GF-D8 (cell line): Measurements from ENCODE around the gene PPFIBP2.
"Not testable (repeated sequence)": the region's sequence is repeated elsewhere in the genome, so short reads cannot be mapped to it uniquely, and the experiment has no call there.

Experiments
- DNase-seq: peaks from one replicate; lab custom pipeline; 2025; lab: John Stamatoyannopoulos, UW

PPFIBP2 gene

DNA sequence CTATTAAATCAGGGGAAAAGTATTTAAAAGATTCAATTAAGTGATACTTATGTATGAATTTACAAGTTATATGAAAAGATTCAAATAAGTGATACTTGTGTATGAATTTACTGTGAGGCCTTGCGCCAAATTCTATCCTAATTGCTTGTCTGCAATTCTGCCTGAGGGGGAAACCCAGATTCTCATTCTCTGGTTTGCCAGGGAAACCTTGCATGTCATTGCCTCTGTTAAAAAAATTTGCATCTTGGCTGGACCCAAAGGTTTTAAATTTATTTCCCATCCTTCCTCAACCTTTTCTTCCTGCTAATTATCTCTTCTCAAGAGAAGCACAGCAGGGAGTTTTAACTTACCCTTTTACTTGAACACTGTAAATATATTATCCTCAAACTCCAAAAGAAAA is 14.7 kb upstream of the PPFIBP2 start:
- DNase-seq: no peak

DNA sequence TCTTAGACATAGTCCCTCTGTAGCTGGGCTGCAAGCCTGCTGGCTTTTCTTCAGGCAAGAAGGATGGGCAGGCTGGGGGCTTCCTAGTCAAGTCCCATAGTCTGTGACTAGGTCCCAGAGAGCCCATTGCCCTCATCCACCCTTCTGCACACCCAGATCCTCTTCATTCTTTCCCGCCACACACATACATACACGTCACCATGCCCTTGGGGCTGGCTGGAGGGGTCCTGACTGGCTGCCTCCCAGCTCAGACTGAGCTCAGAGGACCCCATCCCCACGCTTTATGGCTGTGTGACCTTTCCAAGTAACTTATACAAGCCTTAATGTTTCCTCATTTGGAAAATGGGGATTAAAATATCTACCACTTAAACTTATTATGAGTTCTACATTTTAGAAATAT is 13.5 kb upstream of the PPFIBP2 start:
- no peak for DNase-seq

DNA sequence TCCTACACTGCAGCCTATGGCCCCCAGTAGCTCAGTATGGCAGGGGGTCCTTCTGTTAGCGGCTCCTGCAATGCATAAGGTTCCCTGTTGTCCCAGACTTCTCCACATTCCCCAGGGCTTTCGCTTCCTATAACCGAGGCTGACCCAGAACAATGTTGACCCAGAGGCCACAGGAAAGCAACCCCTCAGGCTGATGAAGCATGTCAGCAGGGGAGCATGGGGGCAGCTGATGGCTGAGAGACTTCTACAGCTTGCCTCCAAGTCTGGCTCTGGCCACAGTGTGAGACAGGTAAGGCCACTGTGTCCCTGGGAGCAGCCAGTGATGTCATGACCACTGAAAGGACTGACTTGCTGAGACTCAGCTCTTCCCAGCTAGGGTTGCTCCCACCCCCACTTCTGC is 12.5 kb upstream of the PPFIBP2 start:
- DNase-seq: no peak

DNA sequence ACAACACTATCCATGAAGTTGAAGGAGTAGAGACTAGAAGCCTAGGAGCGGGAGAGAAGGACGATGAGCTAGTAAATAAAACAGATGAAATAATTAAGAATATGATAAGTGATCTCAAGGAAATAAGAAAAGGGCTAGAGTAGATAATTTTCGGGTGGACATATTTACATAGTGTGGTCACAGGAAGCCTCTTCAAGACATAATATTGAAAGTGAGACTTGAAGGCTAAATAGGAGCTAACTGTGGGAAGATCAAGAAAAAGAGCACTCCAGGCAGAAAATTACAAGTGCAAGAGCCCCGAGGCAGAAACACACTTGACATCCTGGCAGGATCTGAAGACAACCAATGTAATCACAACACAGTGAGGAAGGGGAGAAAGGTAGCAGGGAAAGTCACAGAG is 11.9 kb upstream of the PPFIBP2 start:
- DNase-seq: no peak

DNA sequence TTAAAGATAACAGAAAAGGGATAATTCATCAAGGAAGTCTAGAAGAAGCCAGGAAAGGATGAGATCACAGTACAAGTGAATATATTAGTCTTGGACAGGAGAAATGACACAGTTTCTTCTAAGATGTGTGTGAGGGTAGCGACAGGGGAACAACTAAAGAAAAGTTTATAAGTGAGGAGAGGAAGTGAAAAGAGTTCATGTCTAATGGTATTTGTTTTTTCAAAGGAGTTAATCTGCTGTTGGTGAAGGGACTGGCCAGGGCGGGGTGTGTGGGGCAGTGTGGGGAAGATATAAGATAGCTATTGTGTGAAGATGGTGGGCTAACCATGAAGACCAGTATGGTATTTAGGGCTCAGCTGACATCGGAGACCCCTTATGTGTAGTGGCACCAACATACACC is 7.6 kb upstream of the PPFIBP2 start:
- DNase-seq: no peak

DNA sequence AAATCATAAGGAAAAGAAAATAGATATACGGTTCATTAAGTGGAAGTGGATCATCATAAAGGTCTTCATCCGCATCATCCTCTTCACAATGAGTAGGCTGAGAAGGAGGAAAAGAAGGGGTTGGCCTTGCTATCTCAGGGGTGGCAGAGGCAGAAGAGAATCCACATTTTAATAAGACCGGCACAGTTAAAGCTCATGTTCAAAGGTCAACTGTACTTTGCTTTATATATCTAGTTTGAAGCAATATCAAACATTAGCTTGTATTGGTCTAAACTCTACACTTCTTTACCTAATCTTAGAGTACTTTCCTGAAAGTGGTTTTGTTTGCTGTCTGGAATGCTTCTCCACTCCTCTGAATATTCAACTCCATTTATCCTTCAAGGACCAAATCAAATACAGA is 5.7 kb upstream of the PPFIBP2 start:
- DNase-seq: no peak

DNA sequence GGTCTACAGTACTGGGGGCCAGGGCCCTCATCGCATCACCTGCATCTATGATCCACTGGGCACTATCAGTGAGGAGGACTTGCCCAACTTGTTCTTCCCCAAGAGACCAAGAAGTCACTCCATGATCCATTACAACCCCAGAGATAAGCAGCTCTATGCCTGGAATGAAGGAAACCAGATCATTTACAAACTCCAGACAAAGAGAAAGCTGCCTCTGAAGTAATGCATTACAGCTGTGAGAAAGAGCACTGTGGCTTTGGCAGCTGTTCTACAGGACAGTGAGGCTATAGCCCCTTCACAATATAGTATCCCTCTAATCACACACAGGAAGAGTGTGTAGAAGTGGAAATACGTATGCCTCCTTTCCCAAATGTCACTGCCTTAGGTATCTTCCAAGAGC is 3.8 kb upstream of the PPFIBP2 start:
- DNase-seq: no peak

DNA sequence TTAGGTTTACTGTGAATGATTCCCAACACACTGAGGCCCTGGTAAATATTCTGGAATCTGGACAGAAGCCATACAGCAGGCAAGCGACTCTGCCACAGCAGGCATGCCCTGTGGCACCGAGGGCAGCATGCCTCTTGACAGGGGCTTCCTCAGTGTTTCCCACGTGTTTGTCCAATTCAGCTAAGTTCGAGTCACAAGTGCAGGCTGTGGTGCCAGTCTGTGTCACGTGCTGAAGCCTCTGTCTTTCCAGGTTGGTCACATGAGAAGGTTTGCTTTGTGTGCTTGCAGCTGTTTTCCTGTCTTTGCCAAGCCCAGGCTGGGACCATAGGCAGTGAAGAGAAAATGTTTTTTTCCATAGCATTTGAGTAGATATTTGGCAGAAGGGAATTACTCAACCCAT is 2.4 kb upstream of the PPFIBP2 start:
- no peak for DNase-seq

DNA sequence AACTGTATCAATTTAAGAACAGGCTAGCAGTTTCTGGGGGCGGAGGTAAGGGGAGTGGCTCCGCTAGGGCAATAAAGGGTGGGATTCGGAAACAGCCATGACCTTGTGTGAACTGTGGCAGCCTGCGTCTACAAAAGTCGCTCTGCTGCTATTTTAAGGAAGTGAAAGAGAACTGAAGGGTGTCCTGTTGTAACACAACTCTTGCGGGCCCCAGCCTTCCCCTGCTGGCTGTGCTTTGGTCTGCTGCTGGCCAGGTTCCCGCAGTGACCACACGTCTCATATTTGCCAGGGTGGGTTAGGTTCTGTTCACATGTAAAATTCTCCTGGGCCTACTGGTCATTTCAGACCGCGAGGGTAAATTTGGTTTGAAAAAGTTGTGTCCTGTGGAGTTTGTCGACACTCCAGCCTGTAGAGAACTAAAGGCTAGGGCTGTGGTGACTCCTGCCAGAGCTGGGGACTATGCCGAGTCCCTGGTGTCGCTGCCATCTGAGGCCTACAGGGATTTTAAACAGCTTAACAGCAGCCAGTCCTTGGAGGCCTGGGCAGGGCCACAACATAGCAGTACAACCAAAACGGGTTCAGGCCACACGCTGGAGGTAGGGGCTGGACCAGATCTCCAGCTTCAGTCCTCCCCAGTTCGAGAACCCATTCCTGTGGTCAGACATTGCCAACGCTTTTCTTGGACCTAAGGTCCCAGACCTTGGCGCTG is 1.1 kb upstream of the PPFIBP2 start:
- no peak for DNase-seq

DNA sequence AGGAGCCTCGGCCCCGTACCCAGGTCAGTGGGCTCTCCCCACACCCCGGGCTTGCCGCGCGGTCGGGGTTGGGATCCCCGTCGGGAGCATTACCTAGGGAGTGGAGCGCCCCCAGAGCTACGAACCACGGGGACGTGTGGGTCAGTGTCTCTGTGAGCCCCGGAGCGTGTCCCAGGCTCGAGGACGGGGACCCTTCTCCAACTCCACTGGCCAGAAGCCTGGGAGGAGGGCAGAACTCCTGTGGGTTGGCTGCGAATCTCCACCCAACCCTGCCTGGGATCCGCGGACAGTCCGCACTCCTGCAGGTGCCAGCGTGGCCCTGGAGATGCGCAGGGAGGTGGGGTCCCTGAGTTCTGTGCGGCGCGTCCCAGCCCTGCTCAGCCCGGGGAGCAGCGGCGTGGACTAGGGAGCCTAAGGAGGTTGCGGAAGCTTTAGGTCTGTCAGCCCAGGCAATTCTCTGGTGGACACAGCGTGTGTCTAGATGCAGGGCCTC is 346 bp downstream of the PPFIBP2 start:
- no peak for DNase-seq

DNA sequence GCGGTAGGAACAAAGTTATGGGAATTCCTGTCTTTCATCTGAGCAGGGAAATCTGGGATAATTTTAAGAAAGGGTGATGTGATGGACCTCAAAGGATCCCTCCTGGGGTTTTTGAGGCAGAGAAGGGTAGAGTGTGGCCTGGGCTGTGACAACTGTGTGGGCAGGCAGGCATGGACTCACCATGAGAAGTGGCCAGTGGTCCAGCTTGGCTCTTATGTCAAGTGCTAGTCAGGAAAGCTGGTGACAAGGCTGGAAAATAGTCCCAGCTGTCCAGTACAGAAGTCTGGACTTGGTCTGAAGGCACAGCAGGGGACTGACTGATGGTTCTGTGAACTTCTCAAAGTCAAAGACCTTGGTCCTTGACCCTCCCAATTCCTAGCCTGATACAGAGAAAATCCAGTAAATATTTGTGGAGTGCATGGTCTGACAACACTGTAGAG is 1.7 kb downstream of the PPFIBP2 start:
- DNase-seq: no peak

DNA sequence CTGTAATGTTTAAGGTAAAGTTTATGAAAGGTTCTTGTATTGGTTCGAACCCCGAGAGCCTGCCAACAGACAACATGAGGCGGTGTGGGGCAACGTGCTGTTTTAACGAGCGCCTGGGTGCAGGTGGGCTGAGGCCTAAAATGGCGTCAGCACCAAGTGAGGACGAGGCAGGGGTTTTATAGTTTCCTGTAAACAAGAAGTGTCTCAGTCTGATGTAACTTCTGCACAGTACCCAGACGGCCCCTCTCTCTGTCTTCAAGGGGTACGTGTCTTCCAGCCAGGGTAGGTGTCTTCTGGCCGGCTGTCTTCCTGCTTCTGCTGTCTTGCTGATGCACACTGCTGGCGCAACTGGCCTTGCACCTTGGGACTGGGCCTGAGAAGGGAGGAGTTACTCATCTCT is 2.7 kb downstream of the PPFIBP2 start:
- DNase-seq: no peak

DNA sequence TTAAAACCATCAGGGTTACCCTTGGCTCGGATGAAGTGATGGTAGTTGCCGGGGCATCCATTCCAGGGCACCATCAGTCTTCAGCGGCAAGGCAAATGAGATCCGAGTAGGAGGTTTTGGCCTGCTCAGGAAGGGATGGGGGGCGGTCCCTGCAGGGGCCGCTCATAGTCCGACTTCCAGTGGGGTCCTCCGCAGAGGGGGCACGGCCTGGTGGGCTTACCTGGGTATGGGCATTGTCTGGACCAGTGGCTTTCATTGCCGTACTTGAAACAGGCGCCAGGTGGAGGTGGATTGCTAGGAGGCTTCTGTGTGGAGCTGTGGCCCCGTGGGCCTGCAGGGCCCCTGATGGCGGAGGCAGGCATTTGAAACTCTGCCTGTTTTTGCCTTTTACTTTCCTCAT is 3.9 kb downstream of the PPFIBP2 start:
- DNase-seq: not testable (repeated sequence)

DNA sequence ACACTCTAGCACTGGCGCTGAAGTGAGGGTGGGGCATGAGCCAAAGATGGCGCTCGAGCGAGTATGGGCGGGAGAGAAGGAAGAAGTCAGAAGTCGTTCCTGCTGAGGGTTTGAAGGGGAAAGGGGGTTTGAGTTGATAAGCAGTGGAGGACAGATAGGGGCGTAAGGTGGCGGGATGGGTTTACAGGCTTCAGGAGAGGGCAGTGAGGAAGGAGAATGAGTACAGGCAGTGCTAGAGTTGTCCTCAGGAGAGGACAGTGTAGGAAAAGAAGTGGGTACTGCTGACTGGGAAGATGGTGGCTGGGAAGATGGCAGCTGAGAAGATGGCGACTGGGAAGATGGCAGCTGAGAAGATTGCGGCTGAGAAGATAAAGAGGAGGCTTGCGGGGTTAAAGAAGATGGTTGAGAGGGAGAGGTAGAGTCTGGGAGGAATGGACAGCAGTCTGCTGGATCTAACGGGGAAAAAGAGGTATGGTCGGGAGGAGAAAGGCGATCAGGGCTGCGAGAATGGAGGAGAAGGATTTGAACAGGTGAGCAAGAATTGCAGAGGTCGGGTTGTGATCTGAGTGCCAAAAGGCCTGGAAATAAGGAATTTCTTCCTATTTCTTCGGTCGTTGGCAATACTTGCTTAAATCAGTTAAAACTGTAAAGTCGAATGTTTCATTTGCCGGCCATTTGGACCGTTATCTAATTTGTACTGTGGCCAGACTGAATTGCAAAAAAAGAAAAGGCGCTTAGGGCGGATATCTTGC is 5.2 kb downstream of the PPFIBP2 start:
- no peak for DNase-seq

DNA sequence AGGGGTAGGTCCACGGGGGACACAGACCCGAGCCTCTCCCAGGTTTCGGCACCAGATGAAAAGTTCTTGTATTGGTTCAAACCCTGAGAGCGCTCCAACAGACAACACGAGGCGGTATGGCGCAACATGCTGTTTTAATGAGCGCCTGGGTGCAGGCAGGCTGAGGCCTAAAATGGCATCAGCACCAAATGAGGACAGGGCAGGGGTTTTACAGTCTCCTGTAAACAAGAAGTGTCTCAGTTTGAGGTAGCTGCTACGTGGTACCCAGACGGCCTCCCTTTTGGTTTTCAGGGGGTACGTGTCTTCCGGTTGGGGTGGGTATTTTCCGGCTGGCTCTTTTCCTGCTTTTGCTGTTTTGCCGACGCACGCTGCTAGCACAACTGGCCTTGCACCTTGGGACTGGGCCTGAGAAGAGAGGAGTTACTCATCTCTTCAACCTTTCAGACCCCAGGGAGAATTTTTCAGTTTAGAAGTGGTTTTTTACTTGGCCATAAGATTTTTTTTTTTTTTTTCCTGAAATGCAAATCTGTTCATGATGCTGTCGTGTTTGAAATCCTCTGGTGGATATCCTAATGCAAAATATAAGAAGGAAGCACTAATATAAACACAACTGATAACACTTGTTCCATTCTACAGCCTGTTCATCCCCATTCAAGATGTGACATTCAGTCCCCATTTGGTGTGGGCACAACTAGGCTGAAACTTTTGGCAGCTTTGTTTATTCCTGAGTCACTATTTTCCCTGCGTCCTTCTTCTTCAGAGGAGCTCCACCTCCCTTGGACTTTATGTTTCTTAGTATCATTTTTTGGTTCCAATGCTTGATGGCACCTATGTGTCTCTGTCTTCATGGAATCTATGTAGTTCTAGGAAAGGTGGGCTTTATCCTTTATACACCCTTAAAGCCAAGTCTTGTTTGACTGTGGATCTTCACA is 6.5 kb downstream of the PPFIBP2 start:
- no peak for DNase-seq

DNA sequence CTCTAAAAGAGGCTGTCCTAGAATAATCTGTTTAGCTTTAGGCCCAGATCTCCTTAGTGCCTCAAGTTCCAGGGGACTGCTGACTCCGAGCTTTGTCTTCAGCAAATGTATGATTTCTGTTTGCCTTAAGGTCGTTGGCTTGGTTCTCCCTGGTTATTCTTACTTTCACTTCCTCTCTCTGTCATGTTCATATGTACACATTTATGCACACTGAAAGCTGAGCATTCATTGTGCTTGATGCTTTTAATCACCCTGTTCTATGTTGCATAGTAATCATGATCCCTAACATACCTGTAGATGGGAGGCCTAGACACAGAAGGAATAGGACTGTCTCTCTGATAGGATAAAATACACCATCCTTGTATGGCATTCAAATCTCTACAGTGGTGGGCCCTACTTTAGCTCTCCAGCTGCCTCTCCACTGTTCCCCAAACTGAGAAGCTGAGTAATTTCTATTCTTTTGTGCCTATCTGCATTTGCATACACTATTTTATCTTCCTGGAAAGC is 7.2 kb downstream of the PPFIBP2 start:
- DNase-seq: no peak

DNA sequence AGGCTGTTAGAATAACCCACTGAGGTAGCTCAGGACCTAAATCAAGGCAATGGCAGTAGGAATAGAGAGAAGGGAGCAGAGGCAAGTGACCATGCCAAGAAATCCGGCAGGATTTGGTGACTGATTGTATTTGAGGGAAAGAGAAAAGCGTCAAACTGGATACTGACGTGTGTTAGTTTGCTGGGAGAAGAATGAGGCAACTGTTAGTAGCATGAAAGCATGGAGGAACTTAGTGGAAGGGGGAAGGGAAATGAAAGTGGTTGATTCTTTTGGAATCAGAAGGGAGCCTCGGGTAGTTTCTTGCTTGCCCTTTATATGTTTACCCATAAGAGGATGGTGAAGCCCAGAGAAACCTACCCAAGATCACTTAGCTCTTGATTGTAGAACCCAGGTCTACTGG is 8.3 kb downstream of the PPFIBP2 start:
- no peak for DNase-seq

DNA sequence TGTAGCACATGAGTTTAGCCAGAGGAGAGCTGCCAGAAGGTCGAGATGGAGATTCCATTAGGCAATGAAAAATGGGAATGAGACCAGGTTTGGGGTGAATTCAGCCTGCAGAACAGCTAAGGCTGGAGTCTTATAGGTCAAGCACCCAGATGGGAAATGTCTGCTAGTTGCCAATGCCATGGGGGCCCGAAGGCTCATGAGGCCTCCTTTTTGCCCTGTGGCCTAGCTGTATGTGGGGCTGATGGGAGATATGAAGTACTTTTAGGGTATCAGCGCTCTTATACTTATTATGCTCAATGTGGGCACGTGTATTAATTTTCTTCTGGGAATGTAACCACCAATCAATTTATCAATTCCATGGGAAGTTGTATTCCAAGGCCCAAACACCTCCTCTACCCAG is 8.7 kb downstream of the PPFIBP2 start:
- no peak for DNase-seq

DNA sequence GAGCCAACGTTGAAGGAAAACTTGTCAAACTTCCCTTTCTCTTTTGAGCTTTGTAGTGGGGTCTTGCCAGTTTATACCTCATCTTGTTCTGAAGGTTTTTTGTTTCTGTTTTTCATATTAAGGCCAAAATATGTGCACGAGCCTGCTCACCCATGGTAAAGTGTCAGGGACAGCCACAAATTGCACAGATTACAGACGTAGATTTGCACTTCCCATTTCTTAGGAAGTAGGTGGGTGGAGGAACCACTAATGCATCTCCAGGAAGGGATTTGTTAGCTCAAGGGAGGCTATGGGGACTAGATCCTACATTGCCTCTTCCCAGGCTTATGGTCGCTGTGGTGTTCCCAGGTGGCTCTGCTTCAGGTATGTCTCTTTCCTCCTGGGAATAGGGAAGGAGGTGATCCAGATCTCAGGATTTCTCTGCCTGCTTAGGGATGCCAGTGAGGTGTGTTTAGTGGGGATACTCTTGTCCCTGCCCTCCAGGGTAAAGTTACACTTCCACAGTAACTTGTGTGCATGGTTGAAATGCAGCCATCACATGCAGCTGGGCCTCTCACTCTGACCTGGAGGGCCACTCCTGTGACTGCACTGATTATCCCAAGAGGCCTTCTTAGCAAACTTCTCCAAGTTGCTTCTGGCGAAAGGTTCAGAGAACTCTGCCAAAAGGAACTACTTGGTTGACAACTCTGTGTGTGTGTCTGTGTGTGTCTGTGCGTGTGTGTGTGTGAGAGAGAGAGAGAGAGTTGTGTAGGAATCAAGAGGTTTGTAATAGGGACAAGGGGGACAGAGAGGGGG is 9.8 kb downstream of the PPFIBP2 start:
- no peak for DNase-seq

DNA sequence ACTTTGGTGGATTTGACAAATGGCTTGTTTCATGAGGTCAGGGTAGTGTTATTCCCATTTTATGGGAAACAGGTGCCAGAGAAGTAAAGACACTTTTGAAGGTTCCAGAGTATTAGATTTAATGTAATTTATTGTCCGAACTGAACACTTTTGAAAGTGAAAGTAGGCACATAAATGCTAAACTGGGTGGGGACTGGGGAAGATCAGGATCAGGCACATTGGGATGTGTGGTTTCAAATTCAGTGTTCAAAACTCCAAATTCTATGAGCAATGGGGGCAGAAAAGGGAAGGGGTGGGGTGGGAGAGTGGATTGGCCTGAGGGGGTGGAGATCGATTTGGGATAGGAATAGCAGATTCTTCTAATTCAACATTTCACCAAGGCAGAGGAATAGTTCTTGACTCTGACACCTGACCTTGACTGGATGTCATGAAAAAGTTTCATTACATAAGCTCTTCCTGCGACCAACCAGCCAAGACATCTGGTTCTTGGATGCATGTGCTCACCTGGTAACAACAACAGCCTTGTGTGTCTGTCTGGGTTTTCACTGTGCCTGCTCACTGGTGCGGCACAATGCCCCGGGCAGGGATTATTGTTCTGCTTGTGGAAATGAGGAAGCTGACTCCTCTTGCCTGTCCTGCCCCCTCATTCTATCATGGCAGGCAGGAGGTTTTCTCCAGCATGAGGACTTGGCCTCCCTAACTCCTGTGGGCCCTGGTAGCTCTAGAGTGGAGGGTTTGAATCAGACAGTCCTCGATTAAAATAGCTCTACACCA is 10.8 kb downstream of the PPFIBP2 start:
- DNase-seq: no peak

DNA sequence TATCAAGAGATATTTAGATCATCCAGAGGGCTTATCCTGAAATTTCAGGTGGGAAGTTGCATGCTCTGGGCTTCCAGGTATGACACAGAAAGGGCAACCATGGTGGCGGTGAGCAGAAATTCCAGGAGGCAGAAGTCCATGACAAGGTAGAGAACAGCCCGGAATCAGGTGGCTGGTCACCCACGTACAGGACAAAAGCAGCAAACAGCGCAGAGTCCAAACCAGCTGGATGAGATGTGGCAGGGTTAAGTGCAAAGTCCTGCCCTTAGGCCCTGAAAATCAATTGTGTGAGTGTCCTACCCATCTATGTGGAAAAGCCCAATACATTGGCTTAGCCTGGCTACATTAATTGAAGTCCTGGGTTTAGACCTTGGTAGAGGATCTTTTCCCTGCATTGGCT is 11.6 kb downstream of the PPFIBP2 start:
- DNase-seq: no peak
